ENCODE measurements around the gene PPM1L. TPM values are rescaled to one million over a fixed set of nuclear protein-coding genes. Genes with fewer than 3 reads are reported as not detected.

The PPM1L gene
- total RNA-seq, 1 donor from 2014 or later, result 30.1 TPM

- H3K27me3 Mint-ChIP-seq, result no peaks in the 10 kb centered on the region
- no peak overlapping the region for H3K4me3 Mint-ChIP-seq (ENCODE audit: low read depth)
- no peak for TF ChIP-seq CTCF (IDR thresholded peaks at IDR 0.05; ENCODE audit: unreplicated experiment)
- no peak for DNase-seq (ENCODE audit: low spot score, unreplicated experiment)
- peaks cover 13% of the 10 kb centered on the region for H3K36me3 Mint-ChIP-seq (ENCODE audit: insufficient read depth)
- peaks cover 11% of the 10 kb centered on the region for H3K9me3 Mint-ChIP-seq (ENCODE audit: low read depth)
- H3K4me1 Mint-ChIP-seq (ENCODE audit: low read depth), result peaks cover 13% of the 10 kb centered on the region
- H3K27ac Mint-ChIP-seq, result no peak overlapping the region
These were observed 230.0 kb downstream of the PPM1L start for GRCh38 chr3:160986069-160986468.

- Mint-ChIP-seq H3K27ac (peak overlapping the region; percentile 21), H3K9me3 (ENCODE audit: low read depth) (peaks cover 7% of the 10 kb centered on the region), H3K36me3 (ENCODE audit: insufficient read depth) (peaks cover 7% of the 10 kb centered on the region), H3K4me1 (ENCODE audit: low read depth) (peaks cover 13% of the 10 kb centered on the region), H3K27me3 (no peaks in the 10 kb centered on the region), H3K4me3 (ENCODE audit: low read depth) (no peak overlapping the region)
- DNase-seq (ENCODE audit: low spot score, unreplicated experiment), result no peak
- no peak for TF ChIP-seq CTCF (IDR thresholded peaks at IDR 0.05; ENCODE audit: unreplicated experiment)
These were observed 232.2 kb downstream of the PPM1L start for GRCh38 chr3:160987982-160988964.

- peaks cover 13% of the 10 kb centered on the region for H3K4me1 Mint-ChIP-seq (ENCODE audit: low read depth)
- DNase-seq (ENCODE audit: low spot score, unreplicated experiment), result no peak
- H3K4me3 Mint-ChIP-seq (ENCODE audit: low read depth), result no peak overlapping the region
- no peaks in the 10 kb centered on the region for H3K36me3 Mint-ChIP-seq (ENCODE audit: insufficient read depth)
- no peak overlapping the region for H3K27ac Mint-ChIP-seq
- TF ChIP-seq CTCF (IDR thresholded peaks at IDR 0.05; ENCODE audit: unreplicated experiment), result no peak
- no peaks in the 10 kb centered on the region for H3K27me3 Mint-ChIP-seq
- H3K9me3 Mint-ChIP-seq (ENCODE audit: low read depth), result peaks cover under 1% of the 10 kb centered on the region
These were observed 234.4 kb downstream of the PPM1L start for GRCh38 chr3:160990446-160990845.

- Mint-ChIP-seq H3K4me3 (ENCODE audit: low read depth) (no peak overlapping the region), H3K36me3 (ENCODE audit: insufficient read depth) (peaks cover 2% of the 10 kb centered on the region), H3K27me3 (no peaks in the 10 kb centered on the region), H3K4me1 (ENCODE audit: low read depth) (peaks cover 12% of the 10 kb centered on the region), H3K27ac (no peak overlapping the region), H3K9me3 (ENCODE audit: low read depth) (peaks cover 9% of the 10 kb centered on the region)
- no peak for DNase-seq (ENCODE audit: low spot score, unreplicated experiment)
- TF ChIP-seq CTCF (IDR thresholded peaks at IDR 0.05; ENCODE audit: unreplicated experiment), result no peak
These were observed 236.7 kb downstream of the PPM1L start for GRCh38 chr3:160992712-160993111.

GRCh38 chr3:160996811-160997210 lies 240.8 kb downstream of the PPM1L start:
- DNase-seq (ENCODE audit: low spot score, unreplicated experiment), result no peak
- Mint-ChIP-seq H3K27me3 (no peaks in the 10 kb centered on the region), H3K27ac (no peak overlapping the region), H3K4me1 (ENCODE audit: low read depth) (no peaks in the 10 kb centered on the region), H3K36me3 (ENCODE audit: insufficient read depth) (peaks cover 6% of the 10 kb centered on the region), H3K9me3 (ENCODE audit: low read depth) (peaks cover 13% of the 10 kb centered on the region), H3K4me3 (ENCODE audit: low read depth) (no peak overlapping the region)
- TF ChIP-seq CTCF (IDR thresholded peaks at IDR 0.05; ENCODE audit: unreplicated experiment), result no peak
